ENCODE data around the gene RBM28. TPM values are rescaled to one million over a fixed set of nuclear protein-coding genes. Genes with fewer than 3 reads are reported as not detected.

Gene RBM28
- total RNA-seq, 2 donors from 2014 or later, result 20.2 to 28.3 TPM

- Histone ChIP-seq H3K36me3 (replicated peaks in 1 of 2; ENCODE audit: insufficient read depth in 1 of 2, low read depth in 2 of 2) (no peaks in the 10 kb centered on the region), H3K9me3 (no peaks in the 10 kb centered on the region), H3K4me1 (no peaks in the 10 kb centered on the region), H3K4me3 (no peak overlapping the region), H3K27me3 (no peaks in the 10 kb centered on the region), H3K27ac (no peak overlapping the region)
- intact Hi-C loops (cut with DNase I), result no loop called here
- DNase-seq (no peak), ATAC-seq (no peak)
- 80 to 87% methylated on average over 3 of the region's 3 CpGs for WGBS, 2 donors
- TF ChIP-seq CTCF (IDR thresholded peaks at IDR 0.05), result no peak
- no peak for TF ChIP-seq POLR2A (IDR thresholded peaks at IDR 0.05)
Measured at GRCh38 chr7:128376077-128376476, 32.4 kb upstream of the RBM28 start.

GRCh38 chr7:128374041-128374440 lies 30.3 kb upstream of the RBM28 start:
- TF ChIP-seq POLR2A (IDR thresholded peaks at IDR 0.05) (no peak), CTCF (IDR thresholded peaks at IDR 0.05) (no peak)
- WGBS, 2 donors, result 46 to 49% methylated on average over 1 of the region's 1 CpG
- Histone ChIP-seq H3K27me3 (no peaks in the 10 kb centered on the region), H3K4me3 (no peak overlapping the region), H3K27ac (no peak overlapping the region), H3K36me3 (replicated peaks in 1 of 2; ENCODE audit: insufficient read depth in 1 of 2, low read depth in 2 of 2) (no peaks in the 10 kb centered on the region), H3K4me1 (no peaks in the 10 kb centered on the region), H3K9me3 (no peaks in the 10 kb centered on the region)
- ATAC-seq (no peak), DNase-seq (no peak)
- intact Hi-C loops (cut with DNase I), result no loop called here

- WGBS, 2 donors, result 62 to 74% methylated on average over 2 of the region's 2 CpGs
- no peaks in the 10 kb centered on the region for H3K4me1 ChIP-seq
- H3K27me3 ChIP-seq, result no peaks in the 10 kb centered on the region
- DNase-seq (no peak), ATAC-seq (no peak)
- H3K4me3 ChIP-seq, result no peak overlapping the region
- no peaks in the 10 kb centered on the region for H3K9me3 ChIP-seq
- TF ChIP-seq CTCF (IDR thresholded peaks at IDR 0.05) (no peak), POLR2A (IDR thresholded peaks at IDR 0.05) (no peak)
- intact Hi-C loops (cut with DNase I), result no loop called here
- no peak overlapping the region for H3K27ac ChIP-seq
- no peaks in the 10 kb centered on the region for H3K36me3 ChIP-seq (replicated peaks in 1 of 2; ENCODE audit: insufficient read depth in 1 of 2, low read depth in 2 of 2)
Measured at GRCh38 chr7:128373606-128374005, 29.9 kb upstream of the RBM28 start.

DNA sequence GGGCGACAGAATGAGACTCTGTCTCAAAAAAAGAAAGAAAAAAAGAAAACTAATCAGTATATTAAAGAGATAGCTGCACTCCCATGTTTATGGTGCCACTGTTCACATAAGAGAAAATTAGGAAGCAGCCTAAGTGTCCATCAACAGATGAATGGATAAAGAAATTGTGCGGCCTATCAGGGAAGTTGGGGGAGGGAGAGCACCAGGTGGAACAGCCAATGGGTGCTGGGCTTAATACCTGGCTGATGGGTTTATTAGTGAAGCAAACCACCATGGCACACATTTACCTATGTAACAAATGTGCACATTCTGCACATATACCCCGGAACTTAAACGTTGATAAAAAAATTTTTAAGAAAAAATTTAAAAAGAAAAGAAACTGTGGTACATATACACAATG lies 26.8 kb upstream of the RBM28 start:
- intact Hi-C loops (cut with DNase I), result no loop called here
- Histone ChIP-seq H3K27ac (no peak overlapping the region), H3K27me3 (no peaks in the 10 kb centered on the region)

More for the DNA sequence above, 26.8 kb upstream of the RBM28 start:
- no peak overlapping the region for H3K4me3 ChIP-seq
- WGBS, 2 donors, result 75 to 86% methylated on average over 4 of the region's 4 CpGs
- no peaks in the 10 kb centered on the region for H3K9me3 ChIP-seq
- ATAC-seq, result no peak
- no peak for TF ChIP-seq POLR2A (IDR thresholded peaks at IDR 0.05)
- TF ChIP-seq CTCF (IDR thresholded peaks at IDR 0.05), result no peak
- no peak for DNase-seq
- H3K36me3 ChIP-seq (replicated peaks in 1 of 2; ENCODE audit: insufficient read depth in 1 of 2, low read depth in 2 of 2), result no peaks in the 10 kb centered on the region
- H3K4me1 ChIP-seq, result no peaks in the 10 kb centered on the region
